NB4 (cell line): Measurements from ENCODE around the gene F13A1.

Experiments
- CTCF ChIP-seq: IDR thresholded peaks from one replicate; pipeline ENCODE4 v1.5.1; 2012; ENCODE audit warnings: low read depth, low read length
- MYC ChIP-seq: IDR thresholded peaks from 2 replicates; pipeline ENCODE4 v1.6.1; 2011; ENCODE audit warnings: low read depth, low read length
- POLR2A ChIP-seq: IDR thresholded peaks from 2 replicates; pipeline ENCODE4 v1.6.1; 2011; ENCODE audit warnings: mild to moderate bottlenecking; ENCODE audit not compliant: insufficient read length; ENCODE audit errors: extremely low read depth

GRCh38 chr6:6251555-6252280 is 68.7 kb downstream of the F13A1 start:
- TF ChIP-seq CTCF (no peak), POLR2A (no peak), MYC (no peak)
